Measurements from ENCODE around the gene CAMK2D. TPM values are rescaled to one million over a fixed set of nuclear protein-coding genes. Genes with fewer than 3 reads are reported as not detected.

CAMK2D gene
- total RNA-seq, 2 donors from 2014 or later = 69.5 to 109 TPM

GRCh38 chr4:113579360-113579759, 182.2 kb downstream of the CAMK2D start:
- H3K27me3 ChIP-seq = no peaks in the 10 kb centered on the region
- H3K27ac ChIP-seq = no peak overlapping the region
- no peaks in the 10 kb centered on the region for H3K9me3 ChIP-seq
- no peak overlapping the region for H3K9ac ChIP-seq (ENCODE audit: low read depth in 2 of 2, low read length in 2 of 2)
- no peak for DNase-seq
- intact Hi-C loops (cut with DNase I) = no loop called here
- TF ChIP-seq CTCF (IDR thresholded peaks at IDR 0.05) = no peak
- no peak overlapping the region for H3K4me3 ChIP-seq
- no peaks in the 10 kb centered on the region for H3K4me1 ChIP-seq
- no peaks in the 10 kb centered on the region for H3K36me3 ChIP-seq

GRCh38 chr4:113576947-113577678, 184.4 kb downstream of the CAMK2D start:
- TF ChIP-seq CTCF (IDR thresholded peaks at IDR 0.05) = no peak
- no peak overlapping the region for H3K9ac ChIP-seq (ENCODE audit: low read depth in 2 of 2, low read length in 2 of 2)
- intact Hi-C loops (cut with DNase I) = no loop called here
- H3K27ac ChIP-seq = no peak overlapping the region
- H3K36me3 ChIP-seq = no peaks in the 10 kb centered on the region
- no peak for DNase-seq
- no peaks in the 10 kb centered on the region for H3K27me3 ChIP-seq
- H3K9me3 ChIP-seq = no peaks in the 10 kb centered on the region
- no peaks in the 10 kb centered on the region for H3K4me1 ChIP-seq
- no peak overlapping the region for H3K4me3 ChIP-seq

- Histone ChIP-seq H3K36me3 (no peaks in the 10 kb centered on the region), H3K4me1 (no peaks in the 10 kb centered on the region), H3K9me3 (no peaks in the 10 kb centered on the region), H3K4me3 (no peak overlapping the region), H3K27me3 (no peaks in the 10 kb centered on the region), H3K9ac (ENCODE audit: low read depth in 2 of 2, low read length in 2 of 2) (no peak overlapping the region), H3K27ac (no peak overlapping the region)
- intact Hi-C loops (cut with DNase I) = no loop called here
- TF ChIP-seq CTCF (IDR thresholded peaks at IDR 0.05) = no peak
- no peak for DNase-seq
Measured at GRCh38 chr4:113575401-113575800, 186.1 kb downstream of the CAMK2D start.

- no peaks in the 10 kb centered on the region for H3K36me3 ChIP-seq
- no peak overlapping the region for H3K9ac ChIP-seq (ENCODE audit: low read depth in 2 of 2, low read length in 2 of 2)
- no peak for DNase-seq
- intact Hi-C loops (cut with DNase I) = no loop called here
- no peak overlapping the region for H3K4me3 ChIP-seq
- no peak for TF ChIP-seq CTCF (IDR thresholded peaks at IDR 0.05)
- H3K27me3 ChIP-seq = no peaks in the 10 kb centered on the region
- no peaks in the 10 kb centered on the region for H3K9me3 ChIP-seq
- no peak overlapping the region for H3K27ac ChIP-seq
- H3K4me1 ChIP-seq = no peaks in the 10 kb centered on the region
Measured at GRCh38 chr4:113574636-113575103, 186.9 kb downstream of the CAMK2D start.

- intact Hi-C loops (cut with DNase I) = no loop called here
- no peak for DNase-seq
- Histone ChIP-seq H3K9me3 (no peaks in the 10 kb centered on the region), H3K4me1 (no peaks in the 10 kb centered on the region), H3K36me3 (no peaks in the 10 kb centered on the region), H3K27ac (no peak overlapping the region), H3K4me3 (no peak overlapping the region), H3K9ac (ENCODE audit: low read depth in 2 of 2, low read length in 2 of 2) (no peak overlapping the region), H3K27me3 (no peaks in the 10 kb centered on the region)
- no peak for TF ChIP-seq CTCF (IDR thresholded peaks at IDR 0.05)
Measured at GRCh38 chr4:113572620-113573019, 188.9 kb downstream of the CAMK2D start.

Data from colonic mucosa (tissue), 4 donors.